Sigmoid colon (tissue), 7 donors: ENCODE measurements around the gene SIX2. TPM values are rescaled to one million over a fixed set of nuclear protein-coding genes. Genes with fewer than 3 reads are reported as not detected.

Experiments
- DNase-seq: peaks from one replicate; pipeline ENCODE4 v3.0.0-alpha.2; 2019
- H3K27ac ChIP-seq, 4 donors: fragments of 200-600 bp; sonication (generic); one replicate each; pipeline ENCODE4 v1.5.1; 2016 to 2019; ENCODE audit warnings: mild to moderate bottlenecking in 1 of 4
- H3K27me3 ChIP-seq, 3 donors: fragments of 200-600 bp; sonication (generic); one replicate each; pipeline ENCODE4 v1.5.1; 2019; ENCODE audit warnings: mild to moderate bottlenecking in 1 of 3
- H3K36me3 ChIP-seq, 4 donors: fragments of 200-600 bp; sonication (generic); one replicate each; pipeline ENCODE4 v1.5.1; 2016 to 2019
- H3K4me1 ChIP-seq, 4 donors: fragments of 200-600 bp; sonication (generic); one replicate each; pipeline ENCODE4 v1.5.1; 2017 to 2019
- H3K4me3 ChIP-seq, 4 donors: fragments of 200-600 bp; sonication (generic); one replicate each; pipeline ENCODE4 v1.5.1; 2017 to 2019; ENCODE audit warnings: mild to moderate bottlenecking in 2 of 4, moderate library complexity in 1 of 4
- H3K9me3 ChIP-seq, 4 donors: fragments of 200-600 bp in 3 of 4; sonication (generic) in 3 of 4; one replicate each; pipeline versions ENCODE4 v1.5.1 to v1.6.1; 2013 to 2019
- CTCF ChIP-seq, 4 experiments: fragments of 450-650 bp in 3 of 4; fragments of 200-600 bp in 1 of 4; IDR thresholded peaks; one replicate each; pipeline ENCODE4 v1.5.1; 2016 to 2019; ENCODE audit warnings: antibody characterized with exemption in 4 of 4, mild to moderate bottlenecking in 3 of 4, moderate library complexity in 2 of 4
- EP300 ChIP-seq, 4 donors: sonication (generic); formaldehyde crosslinking; IDR thresholded peaks; one replicate each; pipeline ENCODE4 v1.6.1; 2017; ENCODE audit warnings: antibody characterized with exemption in 4 of 4
- POLR2A ChIP-seq, 2 donors: fragments of 450-650 bp; IDR thresholded peaks; one replicate each; pipeline ENCODE4 v1.6.1; 2016; ENCODE audit warnings: antibody characterized with exemption in 2 of 2, mild to moderate bottlenecking in 2 of 2, moderate library complexity in 2 of 2
- POLR2AphosphoS5 ChIP-seq, 4 donors: sonication (generic); formaldehyde crosslinking; IDR thresholded peaks; one replicate each; pipeline ENCODE4 v1.6.1; 2017; ENCODE audit warnings: antibody characterized with exemption in 4 of 4
- WGBS, 2 donors: extraction: QIAGEN DNeasy Blood & Tissue Kit; methylation state at CpG; one replicate each; pipeline ENCODE4 v1.1.7; 2013; 5-methylcytosine and 5-hydroxymethylcytosine counted together
- intact Hi-C: fragments of 100-400 bp; cut with DNase I; formaldehyde crosslinking; loops from one replicate; pipeline ENCODE4 v1.15.1; 2023
- polyA plus RNA-seq, 3 donors: library from polyadenylated mRNA; stranded (reverse); fragments of 200-250 nt; gene quantifications; one replicate each; pipeline ENCODE4 v1.2.3, GENCODE V29; 2013
- total RNA-seq, 4 donors: library from RNA; depleted of rRNA; stranded (reverse); fragments of >200 nt; gene quantifications; one replicate each; pipeline ENCODE4 v1.1.0, GENCODE V29; 2016
- donor health status: healthy with polysubstance abuse.
- donor health status: Bipolar disorder and iron deficiency.
- donor health status: healthy.

Gene SIX2
- total and polyA plus RNA-seq, 7 donors: 0.03 to 1.7 TPM; not detected in 5

- no peak for DNase-seq
- TF ChIP-seq EP300 (IDR thresholded peaks at IDR 0.05) (no peak), CTCF (IDR thresholded peaks at IDR 0.05) (no peak), POLR2A (IDR thresholded peaks at IDR 0.05) (no peak), POLR2AphosphoS5 (IDR thresholded peaks at IDR 0.05) (no peak)
- no peak overlapping the region for H3K4me3 ChIP-seq
- peaks cover 0 to 36% (median 31%) of the 10 kb centered on the region in 4 donors for H3K4me1 ChIP-seq
- intact Hi-C loops: loop anchor here (1.0 to 10.0 kb wide), 3 partner anchors 478 to 712 kb away; no protein-coding TSS in a partner anchor
- WGBS, 2 donors: 67 to 81% methylated on average over 1 of the region's 1 CpG
- H3K36me3 ChIP-seq: no peaks in the 10 kb centered on the region
- H3K27ac ChIP-seq: no peak overlapping the region
- peaks cover 16 to 67% (median 37%) of the 10 kb centered on the region in 3 donors for H3K27me3 ChIP-seq
- H3K9me3 ChIP-seq: no peaks in the 10 kb centered on the region
Observed at GRCh38 chr2:44956843-44957242, 52.4 kb downstream of the SIX2 start.

GRCh38 chr2:44955593-44956392, 53.5 kb downstream of the SIX2 start:
- Histone ChIP-seq H3K36me3 (no peaks in the 10 kb centered on the region), H3K27me3 (peaks cover 19 to 77% (median 48%) of the 10 kb centered on the region in 3 donors), H3K27ac (no peak overlapping the region), H3K4me3 (peak overlapping the region in 2 of 4 donors; percentile 14 to 19), H3K9me3 (no peaks in the 10 kb centered on the region), H3K4me1 (peaks cover 0 to 39% (median 33%) of the 10 kb centered on the region in 4 donors)
- TF ChIP-seq CTCF (IDR thresholded peaks at IDR 0.05) (peak; percentile 71 to 89 (median 74)), POLR2A (IDR thresholded peaks at IDR 0.05) (no peak), POLR2AphosphoS5 (IDR thresholded peaks at IDR 0.05) (no peak), EP300 (IDR thresholded peaks at IDR 0.05) (no peak)
- peak; percentile 75 for DNase-seq
- WGBS, 2 donors: 9 to 11% methylated on average over 38 of the region's 38 CpGs
- intact Hi-C loops: loop anchor here (1.0 to 10.0 kb wide), 4 partner anchors 476 to 911 kb away; no protein-coding TSS in a partner anchor

Other genes with a start within 250 kb of the SIX2 start
- not detected for gene SIX3, start 67.8 kb downstream of the SIX2 start, total RNA-seq
- not detected for gene SIX3, start 67.8 kb downstream of the SIX2 start, polyA plus RNA-seq